ENCODE results near the gene OPA1.
A peak's percentile ranks its signal among the peaks of the same experiment; 100 is the strongest.

OPA1 gene

DNA sequence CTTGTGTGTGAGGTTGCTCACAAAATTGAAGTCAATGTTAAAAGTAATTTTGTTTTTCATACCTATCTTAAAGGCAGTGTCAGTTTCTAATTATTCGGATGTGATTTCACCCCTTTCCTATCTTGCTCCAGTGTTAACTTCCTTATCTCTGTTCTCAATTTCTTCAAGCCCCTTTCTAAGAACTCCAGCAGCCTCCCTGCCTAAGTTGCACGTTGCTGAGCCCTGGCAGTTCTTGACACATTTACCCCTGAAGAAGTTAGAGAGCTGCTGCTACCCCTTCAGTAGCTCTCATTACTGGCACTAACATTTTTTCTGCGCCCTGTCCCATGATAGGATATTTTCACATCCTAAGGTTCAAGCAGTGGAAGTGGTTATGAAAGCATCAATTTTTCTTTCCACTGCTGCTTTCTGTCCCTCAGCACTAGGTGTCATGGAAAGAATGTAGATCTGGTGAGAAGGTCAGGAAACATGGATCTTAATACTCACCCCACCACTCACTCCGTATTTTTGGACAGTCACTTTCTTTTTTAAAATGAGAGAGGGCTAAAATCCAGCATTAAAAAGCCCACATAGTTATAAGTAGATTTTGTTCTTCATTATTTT is 62.9 kb downstream of the OPA1 start:
- no peak for DNase-seq

GRCh38 chr3:193656445-193656844 is 63.4 kb downstream of the OPA1 start:
- no peak for DNase-seq

DNA sequence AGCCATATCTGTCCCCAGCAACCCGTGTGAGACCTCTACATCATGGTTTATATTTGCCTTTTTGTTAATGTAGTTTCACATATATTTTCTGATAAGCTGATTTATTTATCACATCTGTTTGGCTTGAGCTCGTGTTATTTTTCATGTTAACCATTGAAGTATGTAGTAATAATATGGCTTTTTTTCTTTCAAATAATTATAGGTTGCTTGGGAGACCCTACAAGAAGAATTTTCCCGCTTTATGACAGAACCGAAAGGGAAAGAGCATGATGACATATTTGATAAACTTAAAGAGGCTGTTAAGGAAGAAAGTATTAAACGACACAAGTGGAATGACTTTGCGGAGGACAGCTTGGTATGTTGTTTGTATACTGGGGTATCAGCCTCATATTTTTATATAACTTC is 63.9 kb downstream of the OPA1 start:
- DNase-seq = no peak

DNA sequence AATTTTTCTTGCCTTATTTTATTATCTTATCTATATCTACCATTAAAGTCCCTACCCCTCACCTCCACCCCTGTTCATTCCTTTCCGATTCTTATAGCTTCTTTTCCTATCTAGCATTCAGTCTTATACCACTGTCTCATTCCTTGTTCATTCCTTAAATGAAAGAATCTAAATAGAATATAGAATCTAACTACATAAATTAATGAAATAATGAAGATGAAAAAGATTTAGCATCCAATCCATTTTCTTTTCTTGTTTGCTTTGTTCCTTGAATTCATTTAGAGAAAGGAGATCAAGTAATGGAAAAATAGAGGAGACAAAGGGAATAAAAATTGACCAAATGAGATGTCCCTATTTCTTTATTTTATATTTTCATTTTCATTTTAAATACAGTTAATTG is 67.2 kb downstream of the OPA1 start:
- no peak for DNase-seq

GRCh38 chr3:193660698-193661411 is 67.8 kb downstream of the OPA1 start:
- DNase-seq = no peak

DNA sequence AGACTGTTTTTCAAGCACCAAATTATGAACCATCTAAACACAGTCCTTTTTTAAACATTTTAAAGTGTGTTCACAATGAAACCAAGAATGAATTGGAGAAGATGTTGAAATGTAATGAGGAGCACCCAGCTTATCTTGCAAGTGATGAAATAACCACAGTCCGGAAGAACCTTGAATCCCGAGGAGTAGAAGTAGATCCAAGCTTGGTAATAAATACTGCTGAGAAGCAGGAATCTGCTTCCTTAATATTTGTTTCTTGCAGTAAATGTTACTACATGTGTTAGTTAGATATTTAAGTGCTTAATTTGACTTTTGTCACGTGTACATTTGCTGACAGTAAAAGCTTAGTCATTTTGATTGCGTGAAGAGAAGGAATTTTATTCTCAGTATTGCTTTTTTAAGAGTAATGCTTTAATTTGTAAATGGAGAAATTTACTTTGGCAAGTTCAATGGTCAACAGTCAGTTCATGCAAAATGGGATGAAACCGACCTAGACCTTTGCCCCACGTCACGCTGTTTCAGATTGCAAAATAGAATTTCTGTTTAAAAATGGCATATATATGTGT is 69.8 kb downstream of the OPA1 start:
- no peak for DNase-seq

DNA sequence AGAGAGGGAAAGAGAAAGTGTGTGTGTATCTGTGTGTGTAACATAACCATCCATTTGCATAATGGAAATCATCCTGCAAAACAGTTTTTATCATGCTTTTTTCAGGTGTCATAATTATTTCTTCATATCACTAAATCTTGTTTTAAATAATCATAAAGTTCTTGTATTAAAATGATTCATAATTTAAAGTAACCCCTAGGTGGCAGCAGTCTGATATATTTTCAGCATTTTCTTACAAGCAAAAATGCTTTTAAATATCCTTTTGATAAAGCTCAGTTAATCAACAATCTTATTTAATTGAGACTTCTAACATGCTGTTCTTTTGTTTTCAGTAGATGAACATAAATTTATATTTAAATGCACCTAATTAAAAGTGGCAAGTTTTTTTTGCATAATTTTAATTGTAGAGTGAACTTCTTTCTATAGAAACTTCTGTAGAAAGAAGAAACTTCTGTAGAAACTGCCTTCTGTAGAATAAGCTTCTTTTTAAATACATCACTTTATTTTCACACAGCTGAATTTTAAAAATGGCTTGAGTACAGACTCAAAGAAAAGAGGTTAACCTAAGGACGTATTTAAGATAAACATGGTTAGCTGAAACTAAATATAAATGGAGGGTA is 72.5 kb downstream of the OPA1 start:
- peak; percentile 50 for DNase-seq

GRCh38 chr3:193673845-193674244 is 80.8 kb downstream of the OPA1 start:
- no peak for DNase-seq

DNA sequence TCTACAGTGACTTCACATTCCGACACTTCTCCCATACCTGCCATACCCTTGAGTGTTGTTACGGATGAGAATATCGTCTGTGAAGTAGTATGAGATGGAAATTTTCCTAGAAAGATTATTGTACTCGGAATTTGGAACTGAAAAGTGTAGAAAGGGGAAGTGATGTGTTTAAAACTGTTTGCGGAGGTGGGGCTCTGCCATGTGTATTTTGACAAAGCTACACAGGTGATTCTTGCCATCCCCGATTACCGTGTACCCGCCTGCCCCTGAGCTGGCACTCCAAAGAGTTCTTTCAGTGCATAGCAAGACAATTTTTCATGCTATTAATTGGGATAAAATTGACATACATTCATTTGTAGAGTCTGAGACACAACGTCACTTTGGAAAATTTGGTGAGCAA is 81.7 kb downstream of the OPA1 start:
- DNase-seq = no peak

GRCh38 chr3:193677734-193678133 is 84.7 kb downstream of the OPA1 start:
- DNase-seq = no peak

- peak; percentile 13 for DNase-seq
These were observed 87.2 kb downstream of the OPA1 start for GRCh38 chr3:193680220-193680619.

GRCh38 chr3:193681631-193682030 is 88.6 kb downstream of the OPA1 start:
- no peak for DNase-seq

- no peak for DNase-seq
These were observed 93.9 kb downstream of the OPA1 start for GRCh38 chr3:193686665-193687483.

GRCh38 chr3:193688834-193689714 is 96.1 kb downstream of the OPA1 start:
- DNase-seq = no peak

GRCh38 chr3:193693774-193694173 is 100.8 kb downstream of the OPA1 start:
- DNase-seq = no peak

DNA sequence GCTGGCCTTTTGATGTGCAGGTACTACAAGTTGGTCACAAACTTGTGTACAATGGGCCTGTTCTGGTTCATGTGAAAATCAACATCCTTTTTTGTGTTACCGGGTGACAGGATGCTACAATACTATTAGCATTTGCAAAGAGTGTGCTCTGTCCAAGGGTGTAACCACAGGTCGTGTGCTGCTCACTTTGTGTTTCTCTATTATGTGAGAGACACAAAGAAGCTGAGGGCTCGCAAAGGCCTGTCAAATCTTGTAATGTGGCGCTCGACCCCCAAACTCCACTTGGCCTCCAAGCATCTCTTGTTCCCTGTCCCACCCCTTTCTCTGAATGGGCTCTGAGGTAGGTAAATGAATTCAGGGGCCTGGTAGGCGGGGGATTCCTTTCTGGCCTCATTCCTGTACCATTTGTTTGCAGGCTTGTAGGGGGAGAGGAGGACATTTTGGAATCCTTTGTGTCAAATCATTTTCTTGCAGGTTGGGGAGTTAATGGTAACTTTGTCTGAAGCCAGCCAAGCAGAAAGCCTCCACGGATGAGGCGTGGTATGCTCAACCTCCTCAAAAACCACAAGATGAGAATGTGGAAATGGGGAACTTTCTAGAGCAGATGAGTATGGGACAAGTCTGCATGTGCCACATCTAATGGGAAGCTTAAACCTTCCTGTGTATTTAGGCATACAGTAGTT is 109.1 kb downstream of the OPA1 start:
- DNase-seq = peak; percentile 6

GRCh38 chr3:193702967-193703366 is 110.0 kb downstream of the OPA1 start:
- DNase-seq = peak; percentile 24

DNA sequence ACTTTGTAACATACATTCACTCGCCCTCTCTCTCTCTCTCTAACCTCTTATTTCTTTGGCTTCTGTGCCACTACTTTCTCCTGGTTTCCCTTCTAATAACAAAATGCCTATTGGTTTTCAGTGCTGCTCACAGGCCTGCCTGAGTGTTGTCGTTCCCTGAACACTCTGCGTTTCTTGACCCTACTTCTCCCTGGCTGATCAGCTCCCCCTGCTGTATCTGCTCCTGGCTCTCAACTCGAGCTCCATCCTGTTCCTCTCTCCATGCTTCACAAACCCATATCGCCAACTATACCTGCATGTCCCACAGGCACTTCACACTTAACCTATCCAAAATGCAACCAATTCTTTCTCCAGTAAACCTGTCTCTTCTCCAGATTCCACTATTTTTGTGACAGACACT is 111.4 kb downstream of the OPA1 start:
- no peak for DNase-seq

GRCh38 chr3:193708270-193708669 is 115.3 kb downstream of the OPA1 start:
- no peak for DNase-seq

- no peak for DNase-seq
These were observed 117.5 kb downstream of the OPA1 start for GRCh38 chr3:193710286-193711165.
